ENCODE data around the gene DOCK7.
"Not testable (repeated sequence)": the region's sequence is repeated elsewhere in the genome, so short reads cannot be mapped to it uniquely, and the experiment has no call there.

The DOCK7 gene

DNA sequence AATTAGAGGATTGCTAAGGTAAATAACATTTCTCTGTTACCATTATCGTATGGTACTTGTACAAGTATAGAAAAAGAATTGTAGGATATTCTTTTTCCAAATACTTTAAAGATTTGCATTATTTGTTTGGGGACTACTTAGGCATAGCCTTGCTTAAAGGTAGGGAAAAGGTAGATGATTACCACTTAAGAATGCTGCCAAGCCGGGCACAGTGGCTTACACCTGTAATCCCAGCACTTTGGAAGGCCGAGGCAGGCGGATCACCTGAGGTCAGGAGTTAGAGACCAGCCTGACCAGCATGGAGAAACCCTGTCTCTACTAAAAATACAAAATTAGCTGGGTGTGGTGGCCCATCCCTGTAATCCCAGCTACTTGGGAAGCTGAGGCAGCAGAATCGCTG, 10.0 kb upstream of the DOCK7 start:
- DNase-seq; in situ Hi-C loops (cut with HindIII; ENCODE audit: low pct_ligation_motif_present, low pct_unique_long_range_greater_than_20kb, low sequenced_read_pairs): not testable (repeated sequence)

DNA sequence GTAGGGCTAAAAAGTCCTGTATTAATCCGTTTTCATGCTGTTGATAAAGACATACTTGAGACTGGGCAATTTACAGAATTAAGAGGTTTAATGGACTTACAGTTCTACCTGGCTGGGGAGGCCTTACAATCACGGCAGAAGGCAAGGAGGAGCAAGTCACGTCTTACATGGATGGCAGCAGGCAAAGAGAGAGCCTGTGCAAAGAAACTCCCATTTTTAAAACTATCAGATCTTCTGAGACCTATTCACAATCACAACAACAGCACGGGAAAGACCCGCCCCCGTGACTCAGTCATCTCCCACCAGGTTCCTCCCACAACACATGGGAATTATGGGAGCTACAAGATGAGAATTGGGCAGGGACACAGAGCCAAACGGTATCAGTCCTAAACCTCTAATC, 6.3 kb upstream of the DOCK7 start:
- in situ Hi-C loops (cut with HindIII; ENCODE audit: low pct_ligation_motif_present, low pct_unique_long_range_greater_than_20kb, low sequenced_read_pairs); DNase-seq: not testable (repeated sequence)

DNA sequence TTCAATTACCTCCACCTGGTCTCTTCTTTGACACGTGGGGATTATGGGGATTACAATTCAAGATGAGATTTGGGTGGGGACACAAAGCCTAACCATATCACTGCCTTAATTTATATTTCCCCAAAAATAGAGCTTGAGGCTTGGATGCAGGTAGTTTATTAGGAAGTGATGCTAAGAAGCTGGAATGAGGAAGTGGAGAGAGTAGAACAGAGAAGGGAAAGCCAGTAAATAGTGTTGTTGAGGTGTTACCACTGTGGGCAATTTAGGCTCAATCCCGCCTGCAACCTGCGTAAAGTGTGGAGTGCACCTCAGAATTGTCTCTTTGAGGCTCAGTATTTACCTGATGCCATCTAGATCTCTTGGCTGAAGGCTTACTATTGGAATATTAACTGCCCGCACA, 4.9 kb upstream of the DOCK7 start:
- DNase-seq, result no peak
- in situ Hi-C loops (cut with HindIII; ENCODE audit: low pct_ligation_motif_present, low pct_unique_long_range_greater_than_20kb, low sequenced_read_pairs), result no loop called here

DNA sequence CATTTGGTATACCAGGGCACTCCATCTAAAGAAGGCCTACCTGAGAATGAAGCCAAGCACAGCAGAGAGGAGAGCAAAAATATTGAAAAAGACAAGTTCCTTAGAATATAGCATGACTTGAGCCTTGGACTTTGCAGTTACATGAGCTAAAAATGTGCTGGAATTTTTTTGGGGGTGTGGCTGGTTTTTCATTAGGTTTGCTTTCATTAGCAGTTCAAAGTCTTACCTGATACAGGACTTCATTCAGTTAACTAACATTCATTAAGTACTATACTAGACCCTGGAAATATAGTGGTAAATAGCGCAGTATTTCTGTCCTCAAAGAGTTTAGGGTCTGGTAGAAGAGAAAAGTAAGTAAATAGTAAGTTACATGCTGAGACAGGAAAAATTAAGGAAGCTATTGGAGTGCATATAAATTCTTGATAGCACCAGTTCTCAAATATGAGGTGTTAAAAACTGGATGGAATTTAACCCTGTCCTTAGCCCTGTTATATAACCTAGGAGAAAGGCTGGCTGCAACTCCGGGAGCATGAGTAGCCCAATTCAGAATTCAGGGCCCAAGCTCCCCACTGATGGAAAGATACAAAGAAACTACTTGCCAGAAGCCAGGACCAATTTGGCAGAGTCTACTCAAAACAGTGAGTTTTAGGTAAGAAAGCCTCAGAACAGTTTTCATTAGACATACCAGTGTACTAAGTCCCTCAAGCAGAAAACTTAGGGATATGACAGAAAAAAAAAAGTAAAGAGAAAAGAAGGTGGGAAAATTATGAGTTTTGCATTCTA, 3.1 kb upstream of the DOCK7 start:
- no peak for DNase-seq
- in situ Hi-C loops (cut with HindIII; ENCODE audit: low pct_ligation_motif_present, low pct_unique_long_range_greater_than_20kb, low sequenced_read_pairs), result no loop called here

DNA sequence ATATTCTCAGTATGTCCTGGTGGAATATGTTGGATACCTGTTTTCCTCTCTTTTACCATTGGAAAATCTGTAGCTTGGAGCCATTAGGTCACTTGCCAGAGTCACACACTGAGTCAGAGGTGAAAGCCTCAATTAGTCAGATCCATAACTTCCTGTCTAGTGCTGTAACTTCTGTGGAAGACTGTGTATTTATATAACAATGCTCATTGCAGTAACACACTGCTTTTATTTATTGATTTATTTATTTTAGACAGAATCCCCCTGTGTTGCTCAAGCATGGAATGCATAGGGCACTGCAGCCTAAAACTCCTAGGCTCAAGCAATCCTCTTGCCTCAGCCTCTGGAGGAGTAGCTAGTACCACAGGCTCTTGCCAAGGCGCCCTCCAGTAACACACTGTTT, 1.3 kb upstream of the DOCK7 start:
- in situ Hi-C loops (cut with HindIII; ENCODE audit: low pct_ligation_motif_present, low pct_unique_long_range_greater_than_20kb, low sequenced_read_pairs), result no loop called here
- DNase-seq, result peak; percentile 68

DNA sequence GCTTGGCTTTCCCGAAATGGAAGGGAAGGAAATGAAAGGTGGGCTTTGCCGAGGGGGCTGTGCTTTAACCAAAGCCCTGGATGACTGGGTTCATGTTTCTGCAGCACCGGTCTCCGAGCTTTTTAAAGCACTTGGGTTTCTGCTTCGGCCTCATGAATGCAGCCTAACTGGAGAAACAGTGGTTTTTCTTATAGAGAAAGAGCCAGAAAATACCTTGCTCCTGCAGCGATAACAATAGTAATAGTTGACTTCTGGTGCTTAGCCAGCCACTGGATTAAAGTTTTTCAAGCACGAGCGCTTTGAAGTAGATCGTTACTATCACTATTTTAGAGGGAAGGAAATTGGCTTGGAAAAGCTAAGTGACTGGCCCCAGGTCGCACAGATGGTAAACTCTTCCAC, 500 bp upstream of the DOCK7 start:
- in situ Hi-C loops (cut with HindIII; ENCODE audit: low pct_ligation_motif_present, low pct_unique_long_range_greater_than_20kb, low sequenced_read_pairs), result no loop called here
- peak; percentile 26 for DNase-seq

DNA sequence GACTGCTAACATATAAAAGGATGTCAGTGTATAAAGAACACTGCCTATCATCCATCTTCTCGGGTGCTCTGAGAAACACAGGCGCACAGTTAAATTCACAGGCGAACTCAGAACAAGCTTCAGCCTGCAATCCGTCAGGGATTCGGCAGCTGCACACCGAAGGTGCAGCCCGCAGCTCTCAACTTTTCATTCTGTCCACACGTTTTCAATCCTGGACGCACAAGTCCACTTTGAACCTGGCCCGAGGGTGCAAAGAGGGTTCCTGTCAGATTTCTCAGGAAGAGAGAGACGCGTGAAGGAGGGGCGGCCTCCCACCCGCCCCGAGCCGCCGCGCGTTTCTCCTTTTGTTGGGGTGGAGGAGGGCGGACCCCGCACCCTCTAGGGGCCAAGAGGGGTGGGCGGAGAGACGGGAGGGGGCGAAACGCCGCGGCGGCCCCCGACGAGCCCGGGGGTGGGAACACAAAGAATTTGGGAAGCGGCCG, 724 bp downstream of the DOCK7 start:
- peak; percentile 38 for DNase-seq
- in situ Hi-C loops (cut with HindIII; ENCODE audit: low pct_ligation_motif_present, low pct_unique_long_range_greater_than_20kb, low sequenced_read_pairs), result no loop called here

DNA sequence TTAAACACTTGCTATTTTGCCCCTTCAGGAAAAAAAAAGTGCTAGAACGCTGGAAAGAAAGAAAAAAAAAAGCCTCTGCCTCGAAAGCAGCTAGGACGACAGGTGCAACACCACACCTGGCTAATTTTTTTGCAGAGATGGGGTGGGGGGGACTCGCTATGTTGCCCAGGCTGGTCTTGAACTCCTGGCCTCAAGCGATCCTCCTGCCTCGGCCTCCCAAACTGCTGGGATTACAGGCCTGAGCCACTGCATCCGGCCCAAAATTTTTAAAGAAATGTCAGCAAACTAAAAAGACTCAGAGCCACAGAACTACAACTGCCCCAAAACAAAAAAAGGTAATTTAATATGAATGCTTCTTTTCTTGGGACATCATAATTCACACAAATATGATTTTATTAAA, 1.4 kb downstream of the DOCK7 start:
- DNase-seq, result no peak
- in situ Hi-C loops (cut with HindIII; ENCODE audit: low pct_ligation_motif_present, low pct_unique_long_range_greater_than_20kb, low sequenced_read_pairs), result no loop called here

DNA sequence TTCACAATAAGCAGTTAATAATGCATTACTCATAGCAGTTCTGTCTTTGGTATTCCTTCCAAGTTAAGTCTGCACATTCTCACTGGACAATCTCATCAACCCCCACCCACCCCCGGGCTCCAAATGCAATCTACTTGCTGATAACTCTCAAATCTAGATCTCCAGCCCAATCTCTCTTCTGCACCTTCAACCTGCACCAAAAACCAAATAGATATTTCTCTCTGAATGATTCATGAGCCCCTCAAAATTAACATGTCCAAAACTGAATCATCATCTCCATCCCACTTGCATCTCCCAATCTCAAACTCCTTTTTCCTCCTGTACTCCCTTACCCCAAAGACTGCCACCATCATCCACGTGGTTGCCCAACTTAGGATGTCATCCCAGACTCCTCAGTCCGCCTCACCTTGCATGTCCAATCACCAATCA, 2.7 kb downstream of the DOCK7 start:
- in situ Hi-C loops (cut with HindIII; ENCODE audit: low pct_ligation_motif_present, low pct_unique_long_range_greater_than_20kb, low sequenced_read_pairs), result no loop called here

DNA sequence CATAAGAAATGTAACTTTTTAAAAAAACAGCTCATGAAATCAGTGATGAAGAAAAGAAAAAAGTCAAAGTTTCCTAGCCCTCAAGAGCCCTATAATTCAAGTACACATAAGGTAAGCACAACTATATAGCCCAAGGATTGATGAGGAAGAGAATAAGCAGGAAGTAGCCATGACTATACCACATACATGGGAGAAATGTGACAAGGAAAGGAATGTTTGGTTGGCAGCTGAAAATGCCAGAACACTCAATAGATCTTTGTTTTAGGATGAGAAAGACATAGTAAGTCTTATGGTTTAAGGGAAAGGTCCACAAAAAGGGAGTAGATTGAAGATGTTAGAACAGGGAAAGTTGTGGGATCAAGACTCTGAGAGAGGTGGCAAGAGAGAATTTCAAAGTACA, 5.7 kb downstream of the DOCK7 start:
- no peak for DNase-seq
- in situ Hi-C loops (cut with HindIII; ENCODE audit: low pct_ligation_motif_present, low pct_unique_long_range_greater_than_20kb, low sequenced_read_pairs), result no loop called here

More for the DNA sequence above, 2.7 kb downstream of the DOCK7 start:
- no peak for DNase-seq

DNA sequence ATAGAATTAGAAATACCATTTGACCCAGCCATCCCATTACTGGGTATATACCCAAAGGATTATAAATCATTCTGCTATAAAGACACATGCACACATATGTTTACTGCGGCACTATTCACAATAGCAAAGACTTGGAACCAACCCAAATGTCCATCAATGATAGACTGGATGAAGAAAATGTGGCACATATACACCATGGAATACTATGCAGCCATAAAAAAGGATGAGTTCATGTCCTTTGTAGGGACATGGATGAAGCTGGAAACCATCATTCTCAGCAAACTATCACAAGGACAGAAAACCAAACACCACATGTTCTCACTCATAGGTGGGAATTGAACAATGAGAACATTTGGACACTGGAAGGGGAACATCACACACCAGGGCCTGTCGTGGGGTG, 7.2 kb downstream of the DOCK7 start:
- DNase-seq; in situ Hi-C loops (cut with HindIII; ENCODE audit: low pct_ligation_motif_present, low pct_unique_long_range_greater_than_20kb, low sequenced_read_pairs): not testable (repeated sequence)

DNA sequence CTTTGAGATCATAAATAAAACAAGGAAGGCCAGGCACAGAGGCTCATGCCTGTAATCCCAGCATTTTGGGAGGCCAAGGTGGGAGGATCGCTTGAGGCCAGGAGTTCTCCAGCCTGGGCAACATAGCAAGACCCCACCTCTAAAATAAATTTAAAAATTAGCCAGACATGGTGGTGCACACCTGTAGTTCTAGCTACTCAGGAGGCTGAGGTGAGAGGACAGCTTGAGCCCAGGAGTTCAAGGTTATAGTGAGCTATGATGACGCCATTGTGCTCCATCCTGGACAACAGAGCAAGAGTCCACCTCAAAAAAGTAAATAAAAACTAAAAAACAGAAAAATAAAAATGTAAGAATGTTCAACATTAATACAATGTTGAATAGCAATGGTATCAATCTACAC, 10.4 kb downstream of the DOCK7 start:
- DNase-seq; in situ Hi-C loops (cut with HindIII; ENCODE audit: low pct_ligation_motif_present, low pct_unique_long_range_greater_than_20kb, low sequenced_read_pairs): not testable (repeated sequence)

DNA sequence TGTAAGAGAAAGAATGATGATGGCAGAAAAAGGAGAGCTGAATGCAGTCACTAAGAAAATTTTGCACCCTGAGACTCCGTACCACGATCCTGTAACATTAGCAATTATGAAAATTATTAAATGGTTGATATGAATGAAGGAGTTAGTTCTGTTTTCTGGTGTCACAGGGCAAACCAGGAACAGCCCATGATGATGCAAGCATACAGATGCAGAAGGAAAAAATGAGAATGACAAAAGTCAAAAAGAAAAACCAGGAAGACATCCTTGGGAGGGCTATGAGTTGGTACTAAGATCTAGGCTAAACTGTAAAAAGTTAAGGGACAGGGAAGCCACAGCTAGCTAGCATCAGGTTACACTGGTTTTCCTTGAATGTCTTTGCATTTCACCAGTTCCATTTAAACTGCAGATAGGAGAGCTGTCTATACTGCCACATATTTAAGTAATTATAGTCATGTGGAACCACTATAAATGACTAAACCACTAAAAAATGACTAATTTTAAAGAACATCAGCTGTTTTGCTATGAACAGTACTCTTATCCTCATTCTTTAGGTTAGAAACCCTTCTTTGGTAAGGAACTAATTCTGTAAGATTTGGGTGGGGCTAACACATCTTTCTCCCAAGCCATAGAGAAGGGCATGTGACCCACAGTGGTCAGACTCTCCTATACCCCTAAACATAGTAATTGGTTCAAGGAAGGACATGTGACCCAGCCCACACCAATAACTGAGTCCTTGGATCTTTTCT, 11.4 kb downstream of the DOCK7 start:
- no peak for DNase-seq
- in situ Hi-C loops (cut with HindIII; ENCODE audit: low pct_ligation_motif_present, low pct_unique_long_range_greater_than_20kb, low sequenced_read_pairs), result no loop called here

DNA sequence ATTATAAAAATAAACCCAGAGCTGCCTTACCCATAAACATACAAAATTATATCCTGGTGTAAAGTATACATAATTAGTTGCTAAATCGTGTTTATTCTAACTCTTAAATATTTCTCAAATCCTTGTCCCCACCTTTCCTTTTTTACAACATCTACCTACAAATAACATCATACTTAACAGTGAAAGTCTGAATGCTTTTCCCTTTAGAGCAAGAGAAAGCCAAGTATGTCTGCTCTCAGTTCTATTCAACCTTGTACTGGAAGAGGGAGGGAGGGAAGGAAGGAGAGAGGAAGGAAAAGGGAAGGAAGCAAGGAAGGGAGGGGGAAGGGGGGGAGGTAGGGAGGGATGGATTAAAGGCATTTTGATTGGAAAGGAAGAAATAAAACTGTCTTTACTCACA, 14.6 kb downstream of the DOCK7 start:
- DNase-seq, result no peak
- in situ Hi-C loops (cut with HindIII; ENCODE audit: low pct_ligation_motif_present, low pct_unique_long_range_greater_than_20kb, low sequenced_read_pairs), result no loop called here

DNA sequence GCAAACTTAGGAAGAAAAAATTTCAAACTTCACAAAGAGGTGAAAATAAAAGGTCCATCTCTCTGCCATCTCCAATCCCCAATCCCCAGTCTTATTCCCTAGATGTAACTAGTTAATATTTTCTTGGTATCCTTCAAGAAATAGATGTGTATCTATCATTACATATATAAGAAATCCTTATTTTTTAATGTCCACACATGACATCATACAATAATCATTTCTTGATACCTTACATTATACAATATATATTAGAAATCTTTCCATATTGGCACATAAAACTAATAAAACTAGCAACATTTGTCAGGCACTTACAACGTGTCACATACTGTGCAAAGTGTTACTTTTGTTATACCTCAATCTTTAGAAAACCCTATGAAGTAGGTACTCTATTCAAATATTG, 16.2 kb downstream of the DOCK7 start:
- no peak for DNase-seq
- in situ Hi-C loops (cut with HindIII; ENCODE audit: low pct_ligation_motif_present, low pct_unique_long_range_greater_than_20kb, low sequenced_read_pairs), result no loop called here

DNA sequence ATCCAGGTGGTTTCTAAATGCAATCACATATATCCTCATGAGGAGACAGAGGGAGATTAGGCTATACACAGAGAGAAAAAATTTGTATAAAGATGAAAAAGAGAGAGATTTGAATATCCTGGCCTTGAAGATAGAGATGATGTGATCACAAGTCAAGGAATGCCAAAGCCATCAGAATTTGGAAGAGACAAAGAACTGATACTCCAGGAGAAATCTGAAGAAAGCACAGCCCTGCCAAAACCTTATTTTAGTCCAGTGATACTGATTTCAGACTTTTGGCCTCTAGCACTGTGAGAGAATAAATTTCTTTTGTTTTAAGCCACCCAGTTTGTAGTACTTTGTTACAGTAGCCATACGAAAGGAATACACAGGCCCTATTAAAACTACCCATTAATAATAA, 33.4 kb downstream of the DOCK7 start:
- DNase-seq, result no peak
- in situ Hi-C loops (cut with HindIII; ENCODE audit: low pct_ligation_motif_present, low pct_unique_long_range_greater_than_20kb, low sequenced_read_pairs), result no loop called here

DNA sequence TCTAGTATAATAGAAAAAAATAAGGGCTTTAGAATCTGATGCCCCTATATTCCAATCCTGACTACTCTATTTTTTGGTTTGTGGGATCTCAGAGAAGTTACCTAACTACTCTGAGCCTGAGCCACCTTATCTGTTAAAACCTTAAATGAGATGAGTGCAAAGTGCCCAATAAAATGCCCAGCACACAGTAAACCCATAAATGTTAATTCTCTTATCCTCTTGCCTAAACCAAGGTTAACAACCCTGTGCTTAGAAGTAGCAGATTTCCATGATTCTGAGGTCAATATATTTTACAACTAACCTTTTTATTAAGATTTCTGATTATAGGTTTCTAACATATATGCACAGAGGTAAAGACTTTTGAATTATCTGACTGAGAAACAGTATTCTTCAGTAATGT, 35.8 kb downstream of the DOCK7 start:
- DNase-seq, result no peak
- in situ Hi-C loops (cut with HindIII; ENCODE audit: low pct_ligation_motif_present, low pct_unique_long_range_greater_than_20kb, low sequenced_read_pairs), result no loop called here

DNA sequence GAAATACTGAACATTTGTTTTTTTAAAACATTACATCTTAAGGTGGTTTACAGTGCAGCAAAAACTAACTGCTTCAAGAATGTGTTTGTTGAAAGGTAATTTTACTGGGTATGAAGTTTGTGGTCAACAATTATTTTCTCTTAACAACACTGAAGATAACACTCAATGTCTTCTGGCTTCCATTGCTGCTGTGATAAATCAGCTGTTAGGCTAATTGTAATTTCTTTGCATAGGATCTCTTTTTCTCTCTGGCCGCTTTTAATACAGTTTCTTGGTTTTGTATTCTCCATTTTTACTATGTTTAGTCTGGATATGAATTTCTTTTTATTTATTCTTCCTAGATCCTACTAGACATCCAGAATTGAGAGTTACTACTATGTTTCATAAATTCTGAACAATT, 44.9 kb downstream of the DOCK7 start:
- no peak for DNase-seq
- in situ Hi-C loops (cut with HindIII; ENCODE audit: low pct_ligation_motif_present, low pct_unique_long_range_greater_than_20kb, low sequenced_read_pairs), result no loop called here

DNA sequence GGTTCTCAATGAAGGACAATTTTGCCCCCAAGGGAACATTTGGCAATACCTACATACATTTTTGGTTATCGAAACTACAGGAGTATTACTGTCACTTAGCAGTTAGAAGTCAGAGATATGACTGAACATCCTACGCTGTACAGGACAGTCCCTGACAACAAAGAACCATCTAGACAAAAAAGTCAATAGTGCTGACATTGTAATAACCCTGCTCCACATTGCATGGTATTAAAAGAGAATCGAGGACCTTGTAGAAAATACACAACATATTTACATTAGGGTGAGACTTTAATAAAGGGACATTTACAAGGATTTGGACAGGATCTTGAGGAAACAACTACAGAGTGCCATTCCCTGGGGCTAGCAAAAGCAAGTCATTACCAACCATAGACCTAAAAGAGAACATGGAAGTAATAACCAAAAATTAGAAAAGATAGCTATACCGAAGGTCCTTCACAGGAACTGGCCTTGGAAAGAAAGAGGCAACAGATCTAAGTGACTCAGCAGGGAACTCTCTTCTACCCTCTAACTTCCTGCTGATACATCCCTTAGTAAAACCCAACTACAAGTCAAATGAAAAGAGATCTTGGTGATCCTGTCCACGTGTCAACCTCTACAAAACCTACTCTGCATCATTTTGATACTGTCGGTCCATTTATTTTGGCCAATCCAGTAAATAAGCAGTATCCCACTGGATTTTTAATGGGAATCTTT, 50.6 kb downstream of the DOCK7 start:
- DNase-seq, result no peak
- in situ Hi-C loops (cut with HindIII; ENCODE audit: low pct_ligation_motif_present, low pct_unique_long_range_greater_than_20kb, low sequenced_read_pairs), result no loop called here
